ENCODE results near the gene CCDC188. TPM values are rescaled to one million over a fixed set of nuclear protein-coding genes. Genes with fewer than 3 reads are reported as not detected.
A peak's percentile ranks its signal among the peaks of the same experiment; 100 is the strongest.

The CCDC188 gene
- total and polyA plus RNA-seq, 2 of the 13 experiments (the other 11 are each of a cell fraction or from before 2014, with no cell fraction given): not detected

- no peak for TF ChIP-seq CBX2 (IDR thresholded peaks at IDR 0.05; ENCODE audit: low read depth, low read length)
- TF ChIP-seq CBX2 (CRISPR knock-in tag; IDR thresholded peaks at IDR 0.05; ENCODE audit: low read depth): no peak
- TF ChIP-seq ZNF101 (CRISPR knock-in tag; IDR thresholded peaks at IDR 0.05; ENCODE audit: borderline replicate concordance, low read depth): no peak; the same call in 1 of the 2 replicates
- TF ChIP-seq YY1 (IDR thresholded peaks at IDR 0.05; ENCODE audit: insufficient read depth, insufficient replicate concordance, low read depth, low read length): peak; percentile 76
- TF ChIP-seq ZKSCAN1 (IDR thresholded peaks at IDR 0.05; ENCODE audit: low read length): peak; percentile 76; the same call in 1 of the 2 replicates
- TF ChIP-seq, protein P1, sequence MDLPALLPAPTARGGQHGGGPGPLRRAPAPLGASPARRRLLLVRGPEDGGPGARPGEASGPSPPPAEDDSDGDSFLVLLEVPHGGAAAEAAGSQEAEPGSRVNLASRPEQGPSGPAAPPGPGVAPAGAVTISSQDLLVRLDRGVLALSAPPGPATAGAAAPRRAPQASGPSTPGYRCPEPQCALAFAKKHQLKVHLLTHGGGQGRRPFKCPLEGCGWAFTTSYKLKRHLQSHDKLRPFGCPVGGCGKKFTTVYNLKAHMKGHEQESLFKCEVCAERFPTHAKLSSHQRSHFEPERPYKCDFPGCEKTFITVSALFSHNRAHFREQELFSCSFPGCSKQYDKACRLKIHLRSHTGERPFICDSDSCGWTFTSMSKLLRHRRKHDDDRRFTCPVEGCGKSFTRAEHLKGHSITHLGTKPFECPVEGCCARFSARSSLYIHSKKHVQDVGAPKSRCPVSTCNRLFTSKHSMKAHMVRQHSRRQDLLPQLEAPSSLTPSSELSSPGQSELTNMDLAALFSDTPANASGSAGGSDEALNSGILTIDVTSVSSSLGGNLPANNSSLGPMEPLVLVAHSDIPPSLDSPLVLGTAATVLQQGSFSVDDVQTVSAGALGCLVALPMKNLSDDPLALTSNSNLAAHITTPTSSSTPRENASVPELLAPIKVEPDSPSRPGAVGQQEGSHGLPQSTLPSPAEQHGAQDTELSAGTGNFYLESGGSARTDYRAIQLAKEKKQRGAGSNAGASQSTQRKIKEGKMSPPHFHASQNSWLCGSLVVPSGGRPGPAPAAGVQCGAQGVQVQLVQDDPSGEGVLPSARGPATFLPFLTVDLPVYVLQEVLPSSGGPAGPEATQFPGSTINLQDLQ (CRISPR knock-in tag; IDR thresholded peaks at IDR 0.05): 0 out of 2 replicates have a peak, but pooled peaks have one; percentile 65
- peak; percentile 80 for TF ChIP-seq XRCC5 (optimal IDR thresholded peaks at IDR 0.05; ENCODE audit: low read length)
- TF ChIP-seq, protein P2, sequence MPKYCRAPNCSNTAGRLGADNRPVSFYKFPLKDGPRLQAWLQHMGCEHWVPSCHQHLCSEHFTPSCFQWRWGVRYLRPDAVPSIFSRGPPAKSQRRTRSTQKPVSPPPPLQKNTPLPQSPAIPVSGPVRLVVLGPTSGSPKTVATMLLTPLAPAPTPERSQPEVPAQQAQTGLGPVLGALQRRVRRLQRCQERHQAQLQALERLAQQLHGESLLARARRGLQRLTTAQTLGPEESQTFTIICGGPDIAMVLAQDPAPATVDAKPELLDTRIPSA (CRISPR knock-in tag; IDR thresholded peaks at IDR 0.05; ENCODE audit: borderline replicate concordance): peak; percentile 25; the same call in 1 of the 2 replicates
- peak; percentile 79; the same call in 1 of the 2 replicates for TF ChIP-seq ERF (CRISPR knock-in tag; IDR thresholded peaks at IDR 0.05)
- TF ChIP-seq HNRNPK (IDR thresholded peaks at IDR 0.05; ENCODE audit: low read depth, low read length, poor library complexity, severe bottlenecking): peak; percentile 26
- no peak for TF ChIP-seq IKZF1 (IDR thresholded peaks at IDR 0.05)
- peak; percentile 94 for TF ChIP-seq NR2F6 (IDR thresholded peaks at IDR 0.05)
- TF ChIP-seq NR2F6 (CRISPR knock-in tag; IDR thresholded peaks at IDR 0.05): peak; percentile 98
- TF ChIP-seq ZNF281 (CRISPR knock-in tag; IDR thresholded peaks at IDR 0.05; ENCODE audit: borderline replicate concordance): peak; percentile 83
- TF ChIP-seq, protein P3, sequence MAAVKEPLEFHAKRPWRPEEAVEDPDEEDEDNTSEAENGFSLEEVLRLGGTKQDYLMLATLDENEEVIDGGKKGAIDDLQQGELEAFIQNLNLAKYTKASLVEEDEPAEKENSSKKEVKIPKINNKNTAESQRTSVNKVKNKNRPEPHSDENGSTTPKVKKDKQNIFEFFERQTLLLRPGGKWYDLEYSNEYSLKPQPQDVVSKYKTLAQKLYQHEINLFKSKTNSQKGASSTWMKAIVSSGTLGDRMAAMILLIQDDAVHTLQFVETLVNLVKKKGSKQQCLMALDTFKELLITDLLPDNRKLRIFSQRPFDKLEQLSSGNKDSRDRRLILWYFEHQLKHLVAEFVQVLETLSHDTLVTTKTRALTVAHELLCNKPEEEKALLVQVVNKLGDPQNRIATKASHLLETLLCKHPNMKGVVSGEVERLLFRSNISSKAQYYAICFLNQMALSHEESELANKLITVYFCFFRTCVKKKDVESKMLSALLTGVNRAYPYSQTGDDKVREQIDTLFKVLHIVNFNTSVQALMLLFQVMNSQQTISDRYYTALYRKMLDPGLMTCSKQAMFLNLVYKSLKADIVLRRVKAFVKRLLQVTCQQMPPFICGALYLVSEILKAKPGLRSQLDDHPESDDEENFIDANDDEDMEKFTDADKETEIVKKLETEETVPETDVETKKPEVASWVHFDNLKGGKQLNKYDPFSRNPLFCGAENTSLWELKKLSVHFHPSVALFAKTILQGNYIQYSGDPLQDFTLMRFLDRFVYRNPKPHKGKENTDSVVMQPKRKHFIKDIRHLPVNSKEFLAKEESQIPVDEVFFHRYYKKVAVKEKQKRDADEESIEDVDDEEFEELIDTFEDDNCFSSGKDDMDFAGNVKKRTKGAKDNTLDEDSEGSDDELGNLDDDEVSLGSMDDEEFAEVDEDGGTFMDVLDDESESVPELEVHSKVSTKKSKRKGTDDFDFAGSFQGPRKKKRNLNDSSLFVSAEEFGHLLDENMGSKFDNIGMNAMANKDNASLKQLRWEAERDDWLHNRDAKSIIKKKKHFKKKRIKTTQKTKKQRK (IDR thresholded peaks at IDR 0.05; ENCODE audit: low read length): no peak
- TF ChIP-seq SP1 (IDR thresholded peaks at IDR 0.05): no peak
- TF ChIP-seq SP1 (CRISPR knock-in tag; IDR thresholded peaks at IDR 0.05): peak; percentile 93
- peak; percentile 17; the same call in 1 of the 2 replicates for TF ChIP-seq ZNF460 (CRISPR knock-in tag; IDR thresholded peaks at IDR 0.05; ENCODE audit: borderline replicate concordance)
- TF ChIP-seq ZNF503 (CRISPR knock-in tag; IDR thresholded peaks at IDR 0.05): peak; percentile 67; the same call in 1 of the 2 replicates
Measured at GRCh38 chr22:20116951-20117632, 33.8 kb downstream of the CCDC188 start, which contains the start of gene TRMT2A (continued).
